ENCODE results near the gene TMEM86B.
A peak's percentile ranks its signal among the peaks of the same experiment; 100 is the strongest.

Gene TMEM86B

DNA sequence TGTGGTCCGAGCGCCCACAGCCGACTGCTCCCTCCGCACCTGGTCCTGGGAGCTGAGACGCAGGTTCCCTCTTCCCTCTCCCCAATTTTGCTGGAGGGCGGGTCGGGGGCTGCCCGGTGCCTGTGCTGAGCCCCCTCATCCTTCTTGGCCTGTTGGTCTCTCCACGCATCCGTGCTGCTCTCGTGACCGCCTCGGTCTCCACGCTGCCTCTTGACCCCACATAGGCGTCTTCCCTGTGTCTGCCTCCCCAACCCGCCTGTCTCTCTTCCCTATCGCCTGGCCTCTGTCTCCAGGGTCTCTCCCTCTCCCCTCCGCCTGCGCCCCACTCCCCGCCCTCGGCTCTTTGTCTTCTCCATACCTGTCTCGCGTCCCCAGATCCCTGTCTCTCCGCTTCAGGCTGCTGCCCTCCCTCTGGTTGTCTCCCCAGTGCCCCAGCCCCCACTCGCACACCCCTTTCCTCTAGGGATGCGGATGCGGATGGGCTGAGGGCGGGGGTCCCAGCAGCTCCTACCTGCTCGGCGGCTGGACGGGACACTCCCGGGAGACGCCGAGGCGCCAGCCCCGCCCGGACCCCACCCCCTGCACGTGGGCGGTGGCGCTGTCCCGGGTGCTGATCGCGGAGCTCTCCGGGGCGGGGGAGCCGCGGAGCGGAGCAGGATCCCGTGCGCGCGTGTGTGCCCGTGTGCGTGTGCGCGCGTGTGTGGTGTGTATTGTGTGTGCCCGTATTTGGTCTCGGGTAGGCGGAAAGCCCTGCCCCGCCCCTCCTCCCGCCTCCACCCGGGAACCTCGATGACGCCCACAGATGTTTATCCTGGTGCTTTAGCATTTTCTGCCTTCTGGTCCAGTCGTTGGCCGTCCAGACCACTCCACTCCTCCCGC, 48.7 kb downstream of the TMEM86B start, which contains the start of gene SYT5:
SYT5 (minus strand) TSS at position 684 of the 879 bp plus-strand sequence. CDS start 1,248 bp downstream, outside the sequence.
- no peak for FAIRE-seq
- TF ChIP-seq POLR2A (IDR thresholded peaks at IDR 0.05; ENCODE audit: low read depth, low read length) (no peak), TAF1 (IDR thresholded peaks at IDR 0.05; ENCODE audit: borderline replicate concordance, low read depth, low read length) (no peak), POLR2AphosphoS5 (IDR thresholded peaks at IDR 0.05; ENCODE audit: low read depth, low read length) (no peak)
- peak; percentile 66 for DNase-seq (ENCODE audit: insufficient read length)

DNA sequence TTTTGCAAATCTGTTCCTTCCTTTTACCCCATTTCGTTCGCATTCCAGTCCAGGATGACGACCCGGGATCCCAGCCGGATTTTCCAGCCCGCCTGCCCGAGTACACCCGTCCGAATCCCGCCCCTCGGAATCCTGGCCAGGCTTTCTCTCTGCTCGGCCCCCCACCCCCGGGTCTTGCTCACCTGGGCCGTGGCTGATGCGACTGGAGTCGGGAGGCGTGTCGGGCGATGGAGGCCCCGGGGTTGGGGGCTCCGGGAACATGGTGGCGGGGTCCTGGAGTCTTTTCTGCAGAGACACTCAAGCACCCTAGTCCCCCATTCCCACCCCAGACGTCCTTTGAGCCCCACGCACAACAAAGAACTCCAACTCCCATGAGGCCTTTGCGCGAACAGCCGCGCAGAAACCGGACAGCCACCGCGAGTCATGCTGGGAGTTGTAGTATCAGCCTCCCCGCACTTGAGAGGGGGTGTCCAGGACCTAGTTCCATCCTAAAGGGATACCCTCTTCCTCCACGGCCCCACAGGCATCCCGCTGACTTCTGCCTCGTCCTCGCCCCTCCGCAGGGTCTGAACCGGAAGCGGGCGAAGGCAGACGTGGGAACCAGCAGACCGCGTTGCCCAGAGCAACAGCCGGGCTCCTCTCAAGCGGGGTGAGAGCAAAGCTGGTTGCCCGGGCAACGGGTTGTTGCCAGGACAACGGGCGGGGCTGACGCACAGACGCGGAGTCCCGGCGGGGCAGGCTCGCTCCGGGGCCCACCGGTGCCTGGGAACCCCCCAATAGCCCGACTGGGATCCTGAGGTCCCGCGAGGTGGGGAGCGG, 49.6 kb downstream of the TMEM86B start:
- FAIRE-seq (peak; percentile 89), DNase-seq (ENCODE audit: insufficient read length) (peak; percentile 94)
- TF ChIP-seq TAF1 (IDR thresholded peaks at IDR 0.05; ENCODE audit: borderline replicate concordance, low read depth, low read length) (no peak), POLR2A (IDR thresholded peaks at IDR 0.05; ENCODE audit: low read depth, low read length) (no peak), POLR2AphosphoS5 (IDR thresholded peaks at IDR 0.05; ENCODE audit: low read depth, low read length) (no peak)

Data from GM12892 (cell line).